K562 (cell line): ENCODE data around the gene ERFL. TPM values are rescaled to one million over a fixed set of nuclear protein-coding genes. Genes with fewer than 3 reads are reported as not detected.

ENCODE experiments used
- CBFA2T2 ChIP-seq: fragments of 450-650 bp; conservative IDR thresholded peaks from 2 replicates; pipeline ENCODE4 v1.6.1; 2017; ENCODE audit warnings: mild to moderate bottlenecking
- CEBPG ChIP-seq, 3 experiments: fragments of 200-800 bp in 1 of 3; sonication (Bioruptor generic) in 1 of 3; sonication (generic) in 1 of 3; formaldehyde crosslinking in 1 of 3; IDR thresholded peaks in 2 of 3; conservative IDR thresholded peaks in 1 of 3; 2 replicates each; pipeline versions ENCODE4 v1.6.1 to v1.8.0; 2016 to 2022; ENCODE audit warnings: missing compliant biosample characterization in 2 of 3, missing genetic modification characterization in 2 of 3, mild to moderate bottlenecking in 1 of 3, missing genetic modification reagents in 1 of 3
- ELK1 ChIP-seq: sonication (generic); formaldehyde crosslinking; IDR thresholded peaks from 2 replicates; pipeline ENCODE4 v1.8.1; 2022; ENCODE audit warnings: missing genetic modification reagents
- HLTF ChIP-seq: fragments of 450-650 bp; IDR thresholded peaks from 2 replicates; pipeline ENCODE4 v1.6.1; 2016
- JUN ChIP-seq, 2 experiments: sonication (generic) in 1 of 2; formaldehyde crosslinking in 1 of 2; IDR thresholded peaks; 2 replicates each; pipeline versions ENCODE4 v1.6.1 to v1.8.0; 2012 to 2022; ENCODE audit warnings: borderline replicate concordance in 2 of 2, mild to moderate bottlenecking in 2 of 2, improper control_type of control experiment in 1 of 2, low read depth in 1 of 2, low read length in 1 of 2, missing genetic modification reagents in 1 of 2
- L3MBTL2 ChIP-seq: fragments of 450-650 bp; IDR thresholded peaks from 2 replicates; pipeline ENCODE4 v1.6.1; 2016; ENCODE audit warnings: mild to moderate bottlenecking, moderate library complexity
- NBN ChIP-seq: fragments of 450-650 bp; IDR thresholded peaks from 2 replicates; pipeline ENCODE4 v1.6.1; 2016; ENCODE audit warnings: low read depth, mild to moderate bottlenecking
- RBFOX2 ChIP-seq: fragments of 200-400 bp; formaldehyde crosslinking; IDR thresholded peaks from 2 replicates; pipeline ENCODE4 v1.6.1; 2017; ENCODE audit warnings: low read depth, mild to moderate bottlenecking, low read length, moderate library complexity
- REST ChIP-seq, 2 experiments: fragments of 450-650 bp; formaldehyde crosslinking in 1 of 2; IDR thresholded peaks; 2 replicates each; pipeline versions ENCODE4 v1.4.0 to v1.6.1; 2014 to 2020; ENCODE audit warnings: mild to moderate bottlenecking in 2 of 2, borderline replicate concordance in 1 of 2, low read depth in 1 of 2
- SOX6 ChIP-seq: fragments of 450-650 bp; IDR thresholded peaks from 2 replicates; pipeline ENCODE4 v1.6.1; 2014; ENCODE audit warnings: mild to moderate bottlenecking
- TEAD1 ChIP-seq, 2 experiments: fragments of 450-650 bp in 1 of 2; sonication (generic) in 1 of 2; formaldehyde crosslinking; IDR thresholded peaks; 2 replicates each; pipeline versions ENCODE4 v1.4.0 to v1.8.0; 2020 to 2022; ENCODE audit warnings: mild to moderate bottlenecking in 2 of 2, missing genetic modification reagents in 1 of 2
- ZNF280A ChIP-seq: fragments of 450-650 bp; IDR thresholded peaks from 2 replicates; pipeline ENCODE4 v1.6.1; 2018; ENCODE audit warnings: mild to moderate bottlenecking, low read depth; ENCODE audit not compliant: partially characterized antibody
- polyA plus RNA-seq, 8 experiments: library from polyadenylated mRNA; depleted of rRNA in 4 of 8; stranded (reverse) in 5 of 8; unstranded in 3 of 8; fragments of >200 nt; fragmentation: Nextera tagmentation in 2 of 8; fragmentation: Illumina TruSeq in 1 of 8; extraction: Ambion mirVana in 2 of 8; extraction: Trizol in 1 of 8; gene quantifications; 2 replicates each; pipeline versions ENCODE4 v1.2.1 to v1.2.3, GENCODE V29; 2011 to 2014; ENCODE audit warnings: inconsistent platforms in 1 of 8, missing spikeins in 1 of 8
- total RNA-seq, 7 experiments: library from RNA; depleted of rRNA in 6 of 7; stranded (reverse); fragments of >200 nt in 6 of 7; fragmentation: Illumina TruSeq in 2 of 7; extraction: Trizol in 2 of 7; gene quantifications; 2 replicates each; pipeline versions ENCODE4 v1.2.1 to v1.2.3, GENCODE V29; 2011 to 2021; ENCODE audit warnings: low replicate concordance in 1 of 7
- TF ChIP-seq, protein P1 (sequence below): fragments of 250-450 bp; sonication (Bioruptor Pico); IDR thresholded peaks from 2 replicates; pipeline ENCODE4 v1.4.0; 2020

The ERFL gene
- total and polyA plus RNA-seq, 9 of the 15 experiments (the other 6 are each of a cell fraction or from before 2014, with no cell fraction given): 0.07 to 0.75 (median 0.32) TPM; not detected in 4

GRCh38 chr19:41958367-41959055 lies 30.3 kb upstream of the ERFL start (continued):
- TF ChIP-seq REST (IDR thresholded peaks at IDR 0.05; ENCODE audit: borderline replicate concordance) (peak; percentile 24; the same call in 1 of the 2 replicates), REST (CRISPR knock-in tag; IDR thresholded peaks at IDR 0.05; ENCODE audit: low read depth) (no peak), HLTF (no peak), TEAD1 (CRISPR knock-in tag; IDR thresholded peaks at IDR 0.05) (0 out of 4 replicates have a peak, but pooled peaks of 1 of the 2 experiments have one; percentile 58), RBFOX2 (peak; percentile 75), JUN (IDR thresholded peaks at IDR 0.05; ENCODE audit: borderline replicate concordance, low read depth, low read length) (no peak), JUN (CRISPR knock-in tag; IDR thresholded peaks at IDR 0.05; ENCODE audit: borderline replicate concordance) (0 out of 2 replicates have a peak, but pooled peaks have one; percentile 38), ELK1 (CRISPR knock-in tag) (no peak), CBFA2T2 (no peak), NBN (no peak), SOX6 (no peak), ZNF280A (no peak), CEBPG (CRISPR knock-in tag; IDR thresholded peaks at IDR 0.05) (0 out of 2 replicates have a peak, but pooled peaks have one; percentile 10), CEBPG (tag; conservative IDR thresholded peaks at IDR 0.05 in 1 of 2, IDR thresholded peaks at IDR 0.05 in 1 of 2) (no peak), L3MBTL2 (no peak)
- TF ChIP-seq, protein P1, sequence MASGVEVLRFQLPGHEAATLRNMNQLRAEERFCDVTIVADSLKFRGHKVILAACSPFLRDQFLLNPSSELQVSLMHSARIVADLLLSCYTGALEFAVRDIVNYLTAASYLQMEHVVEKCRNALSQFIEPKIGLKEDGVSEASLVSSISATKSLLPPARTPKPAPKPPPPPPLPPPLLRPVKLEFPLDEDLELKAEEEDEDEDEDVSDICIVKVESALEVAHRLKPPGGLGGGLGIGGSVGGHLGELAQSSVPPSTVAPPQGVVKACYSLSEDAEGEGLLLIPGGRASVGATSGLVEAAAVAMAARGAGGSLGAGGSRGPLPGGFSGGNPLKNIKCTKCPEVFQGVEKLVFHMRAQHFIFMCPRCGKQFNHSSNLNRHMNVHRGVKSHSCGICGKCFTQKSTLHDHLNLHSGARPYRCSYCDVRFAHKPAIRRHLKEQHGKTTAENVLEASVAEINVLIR: no peak
